ENCODE results near the gene LMO7. TPM values are rescaled to one million over a fixed set of nuclear protein-coding genes. Genes with fewer than 3 reads are reported as not detected.
"Not testable (repeated sequence)": the region's sequence is repeated elsewhere in the genome, so short reads cannot be mapped to it uniquely, and the experiment has no call there.

The LMO7 gene
- total and polyA plus RNA-seq, 4 donors: 10.8 to 32.0 (median 20.3) TPM

GRCh38 chr13:75723901-75724300, 87.8 kb downstream of the LMO7 start:
- no peak overlapping the region for H3K4me3 ChIP-seq (ENCODE audit: low read depth, low read length)
- DNase-seq (ENCODE audit: low read depth in 4 of 6, low spot score in 6 of 6): no peak
- H3K9me3 ChIP-seq (ENCODE audit: control insufficient read depth, insufficient read depth, low read length): no peaks in the 10 kb centered on the region
- no peaks in the 10 kb centered on the region for H3K27me3 ChIP-seq (ENCODE audit: control insufficient read depth, insufficient read depth, low read length)
- H3K27ac ChIP-seq (ENCODE audit: low read depth, low read length): no peak overlapping the region
- no peaks in the 10 kb centered on the region for H3K4me1 ChIP-seq (ENCODE audit: control insufficient read depth, insufficient read depth, low read length)
- H3K36me3 ChIP-seq (ENCODE audit: control insufficient read depth, insufficient read depth, low read length): no peaks in the 10 kb centered on the region

GRCh38 chr13:75724752-75725517, 88.8 kb downstream of the LMO7 start:
- no peaks in the 10 kb centered on the region for H3K36me3 ChIP-seq (ENCODE audit: control insufficient read depth, insufficient read depth, low read length)
- no peak for DNase-seq (ENCODE audit: low read depth in 4 of 6, low spot score in 6 of 6)
- no peak overlapping the region for H3K4me3 ChIP-seq (ENCODE audit: low read depth, low read length)
- H3K27ac ChIP-seq (ENCODE audit: low read depth, low read length): no peak overlapping the region
- H3K27me3 ChIP-seq (ENCODE audit: control insufficient read depth, insufficient read depth, low read length): no peaks in the 10 kb centered on the region
- no peaks in the 10 kb centered on the region for H3K4me1 ChIP-seq (ENCODE audit: control insufficient read depth, insufficient read depth, low read length)
- H3K9me3 ChIP-seq (ENCODE audit: control insufficient read depth, insufficient read depth, low read length): no peaks in the 10 kb centered on the region
- no CpG with 5 or more reads among the region's 3 CpGs for WGBS (ENCODE audit: insufficient coverage)

GRCh38 chr13:75725736-75726135, 89.6 kb downstream of the LMO7 start:
- no peak overlapping the region for H3K27ac ChIP-seq (ENCODE audit: low read depth, low read length)
- no peaks in the 10 kb centered on the region for H3K4me1 ChIP-seq (ENCODE audit: control insufficient read depth, insufficient read depth, low read length)
- no peak for DNase-seq (ENCODE audit: low read depth in 4 of 6, low spot score in 6 of 6)
- no peaks in the 10 kb centered on the region for H3K36me3 ChIP-seq (ENCODE audit: control insufficient read depth, insufficient read depth, low read length)
- H3K27me3 ChIP-seq (ENCODE audit: control insufficient read depth, insufficient read depth, low read length): no peaks in the 10 kb centered on the region
- no peak overlapping the region for H3K4me3 ChIP-seq (ENCODE audit: low read depth, low read length)
- no peaks in the 10 kb centered on the region for H3K9me3 ChIP-seq (ENCODE audit: control insufficient read depth, insufficient read depth, low read length)

- no peak for DNase-seq (ENCODE audit: low read depth in 4 of 6, low spot score in 6 of 6)
- Histone ChIP-seq H3K4me1 (ENCODE audit: control insufficient read depth, insufficient read depth, low read length) (no peaks in the 10 kb centered on the region), H3K27ac (ENCODE audit: low read depth, low read length) (no peak overlapping the region), H3K4me3 (ENCODE audit: low read depth, low read length) (no peak overlapping the region), H3K9me3 (ENCODE audit: control insufficient read depth, insufficient read depth, low read length) (no peaks in the 10 kb centered on the region), H3K27me3 (ENCODE audit: control insufficient read depth, insufficient read depth, low read length) (no peaks in the 10 kb centered on the region), H3K36me3 (ENCODE audit: control insufficient read depth, insufficient read depth, low read length) (no peaks in the 10 kb centered on the region)
- WGBS (ENCODE audit: insufficient coverage): no CpG with 5 or more reads among the region's 2 CpGs
Observed at GRCh38 chr13:75726306-75726705, 90.2 kb downstream of the LMO7 start.

- 85% methylated on average over 4 of the region's 11 CpGs for WGBS (ENCODE audit: insufficient coverage)
- not testable (repeated sequence) for H3K4me3 ChIP-seq (ENCODE audit: low read depth, low read length); H3K9me3 ChIP-seq (ENCODE audit: control insufficient read depth, insufficient read depth, low read length); H3K27me3 ChIP-seq (ENCODE audit: control insufficient read depth, insufficient read depth, low read length); H3K4me1 ChIP-seq (ENCODE audit: control insufficient read depth, insufficient read depth, low read length); H3K27ac ChIP-seq (ENCODE audit: low read depth, low read length); DNase-seq (ENCODE audit: low read depth in 4 of 6, low spot score in 6 of 6); H3K36me3 ChIP-seq (ENCODE audit: control insufficient read depth, insufficient read depth, low read length)
Observed at GRCh38 chr13:75733113-75733512, 97.0 kb downstream of the LMO7 start.

- Histone ChIP-seq H3K36me3 (ENCODE audit: control insufficient read depth, insufficient read depth, low read length) (no peaks in the 10 kb centered on the region), H3K4me3 (ENCODE audit: low read depth, low read length) (no peak overlapping the region), H3K27ac (ENCODE audit: low read depth, low read length) (no peak overlapping the region), H3K4me1 (ENCODE audit: control insufficient read depth, insufficient read depth, low read length) (no peaks in the 10 kb centered on the region), H3K27me3 (ENCODE audit: control insufficient read depth, insufficient read depth, low read length) (no peaks in the 10 kb centered on the region), H3K9me3 (ENCODE audit: control insufficient read depth, insufficient read depth, low read length) (no peaks in the 10 kb centered on the region)
- no peak for DNase-seq (ENCODE audit: low read depth in 4 of 6, low spot score in 6 of 6)
- 94% methylated on average over 2 of the region's 3 CpGs for WGBS (ENCODE audit: insufficient coverage)
Observed at GRCh38 chr13:75736173-75736572, 100.0 kb downstream of the LMO7 start.

- Histone ChIP-seq H3K4me3 (ENCODE audit: low read depth, low read length) (no peak overlapping the region), H3K36me3 (ENCODE audit: control insufficient read depth, insufficient read depth, low read length) (no peaks in the 10 kb centered on the region), H3K9me3 (ENCODE audit: control insufficient read depth, insufficient read depth, low read length) (no peaks in the 10 kb centered on the region), H3K27ac (ENCODE audit: low read depth, low read length) (no peak overlapping the region), H3K27me3 (ENCODE audit: control insufficient read depth, insufficient read depth, low read length) (no peaks in the 10 kb centered on the region), H3K4me1 (ENCODE audit: control insufficient read depth, insufficient read depth, low read length) (no peaks in the 10 kb centered on the region)
- no peak for DNase-seq (ENCODE audit: low read depth in 4 of 6, low spot score in 6 of 6)
- WGBS (ENCODE audit: insufficient coverage): no CpG with 5 or more reads among the region's 1 CpG
Observed at GRCh38 chr13:75738841-75739240, 102.7 kb downstream of the LMO7 start.

- H3K27ac ChIP-seq (ENCODE audit: low read depth, low read length): no peak overlapping the region
- no peak for DNase-seq (ENCODE audit: low read depth in 4 of 6, low spot score in 6 of 6)
- H3K36me3 ChIP-seq (ENCODE audit: control insufficient read depth, insufficient read depth, low read length): no peaks in the 10 kb centered on the region
- WGBS (ENCODE audit: insufficient coverage): no CpG with 5 or more reads among the region's 2 CpGs
- no peak overlapping the region for H3K4me3 ChIP-seq (ENCODE audit: low read depth, low read length)
- H3K4me1 ChIP-seq (ENCODE audit: control insufficient read depth, insufficient read depth, low read length): no peaks in the 10 kb centered on the region
- H3K9me3 ChIP-seq (ENCODE audit: control insufficient read depth, insufficient read depth, low read length): no peaks in the 10 kb centered on the region
- no peaks in the 10 kb centered on the region for H3K27me3 ChIP-seq (ENCODE audit: control insufficient read depth, insufficient read depth, low read length)
Observed at GRCh38 chr13:75739244-75739868, 103.2 kb downstream of the LMO7 start.

- 100% methylated on average over 4 of the region's 4 CpGs for WGBS (ENCODE audit: insufficient coverage)
- Histone ChIP-seq H3K27me3 (ENCODE audit: control insufficient read depth, insufficient read depth, low read length) (no peaks in the 10 kb centered on the region), H3K4me3 (ENCODE audit: low read depth, low read length) (no peak overlapping the region), H3K9me3 (ENCODE audit: control insufficient read depth, insufficient read depth, low read length) (no peaks in the 10 kb centered on the region), H3K27ac (ENCODE audit: low read depth, low read length) (no peak overlapping the region), H3K36me3 (ENCODE audit: control insufficient read depth, insufficient read depth, low read length) (no peaks in the 10 kb centered on the region), H3K4me1 (ENCODE audit: control insufficient read depth, insufficient read depth, low read length) (no peaks in the 10 kb centered on the region)
- no peak for DNase-seq (ENCODE audit: low read depth in 4 of 6, low spot score in 6 of 6)
Observed at GRCh38 chr13:75740031-75740430, 103.9 kb downstream of the LMO7 start.

GRCh38 chr13:75743072-75743471, 106.9 kb downstream of the LMO7 start:
- H3K4me1 ChIP-seq (ENCODE audit: control insufficient read depth, insufficient read depth, low read length); H3K27ac ChIP-seq (ENCODE audit: low read depth, low read length); H3K36me3 ChIP-seq (ENCODE audit: control insufficient read depth, insufficient read depth, low read length); H3K27me3 ChIP-seq (ENCODE audit: control insufficient read depth, insufficient read depth, low read length); H3K4me3 ChIP-seq (ENCODE audit: low read depth, low read length); DNase-seq (ENCODE audit: low read depth in 4 of 6, low spot score in 6 of 6); H3K9me3 ChIP-seq (ENCODE audit: control insufficient read depth, insufficient read depth, low read length): not testable (repeated sequence)
- no CpG with 5 or more reads among the region's 1 CpG for WGBS (ENCODE audit: insufficient coverage)
